Measurements from ENCODE around the gene SYCE3.

The SYCE3 gene

DNA sequence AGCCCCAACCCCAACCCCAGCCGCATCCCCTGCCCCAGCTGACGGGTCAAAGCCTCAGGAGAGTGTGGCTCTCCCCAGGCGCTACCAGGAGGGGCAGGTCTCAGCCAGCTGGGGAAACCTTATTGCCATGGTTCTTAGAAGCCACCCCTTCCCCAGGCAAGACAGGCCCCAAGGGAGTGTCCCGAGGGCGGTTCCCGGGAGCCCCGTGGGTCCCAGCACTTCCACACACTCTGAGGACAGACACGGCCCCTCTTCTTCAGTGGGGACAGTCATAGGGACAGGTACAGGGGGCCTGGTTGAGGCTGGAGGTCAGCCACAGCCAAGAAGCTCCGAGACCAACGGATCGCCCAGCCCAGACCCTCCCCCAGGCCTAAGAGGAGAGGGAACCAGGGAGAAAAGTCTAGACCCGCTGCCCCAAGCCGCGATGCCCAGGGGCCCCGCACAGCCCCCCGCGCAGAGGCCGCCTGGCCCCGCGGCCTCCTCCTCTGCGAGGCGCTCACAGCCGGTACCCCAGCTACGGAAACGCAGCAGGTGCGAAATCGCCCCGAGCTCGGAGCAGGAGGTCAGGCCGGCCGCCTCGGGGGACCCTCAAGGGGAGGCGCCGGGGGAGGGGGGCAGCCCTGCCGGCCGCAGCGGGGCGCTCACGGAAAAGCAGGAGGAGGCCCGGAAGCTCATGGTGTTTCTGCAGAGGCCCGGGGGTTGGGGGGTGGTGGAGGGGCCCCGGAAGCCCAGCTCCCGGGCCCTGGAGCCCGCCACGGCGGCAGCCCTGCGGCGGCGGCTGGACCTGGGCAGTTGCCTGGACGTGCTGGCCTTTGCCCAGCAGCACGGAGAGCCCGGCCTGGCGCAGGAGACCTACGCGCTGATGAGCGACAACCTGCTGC, 14.4 kb downstream of the SYCE3 start:
- no peaks in the 10 kb centered on the region for H3K9me2 ChIP-seq (replicated peaks; ENCODE audit: insufficient read depth, low read length)
- DNase-seq: no peak
- H3K4me3 ChIP-seq (ENCODE audit: low read length): no peak overlapping the region
- no peak for TF ChIP-seq EZH2phosphoT487 (IDR thresholded peaks at IDR 0.05; ENCODE audit: low read length)
- H4K20me1 ChIP-seq (ENCODE audit: insufficient read depth, low read length): no peaks in the 10 kb centered on the region
- H3K27ac ChIP-seq (ENCODE audit: low read length): no peak overlapping the region
- no peak overlapping the region for H3K9ac ChIP-seq (ENCODE audit: low read length)
- no peaks in the 10 kb centered on the region for H3K79me2 ChIP-seq (ENCODE audit: low read length)
- H3K9me3 ChIP-seq (replicated peaks; ENCODE audit: insufficient read depth, low read length): no peaks in the 10 kb centered on the region
- peaks cover 7% of the 10 kb centered on the region; the same call in 1 of the 2 replicates for H3F3A ChIP-seq (ENCODE audit: insufficient read depth, low read length)
- 0 out of 2 replicates have a peak, but pooled peaks cover 4% of the 10 kb centered on the region for H3K4me1 ChIP-seq (ENCODE audit: low read length)
- H2AFZ ChIP-seq (ENCODE audit: low read length): peak overlapping the region; percentile 27; the same call in 1 of the 2 replicates
- no peaks in the 10 kb centered on the region for H3K36me3 ChIP-seq (replicated peaks; ENCODE audit: insufficient read depth, low read length)
- peak overlapping the region; percentile 34; the same call in 1 of the 2 replicates for H3K4me2 ChIP-seq (ENCODE audit: low read depth, low read length)
- peaks cover 25% of the 10 kb centered on the region for H3K27me3 ChIP-seq (replicated peaks; ENCODE audit: insufficient read depth, low read length)

DNA sequence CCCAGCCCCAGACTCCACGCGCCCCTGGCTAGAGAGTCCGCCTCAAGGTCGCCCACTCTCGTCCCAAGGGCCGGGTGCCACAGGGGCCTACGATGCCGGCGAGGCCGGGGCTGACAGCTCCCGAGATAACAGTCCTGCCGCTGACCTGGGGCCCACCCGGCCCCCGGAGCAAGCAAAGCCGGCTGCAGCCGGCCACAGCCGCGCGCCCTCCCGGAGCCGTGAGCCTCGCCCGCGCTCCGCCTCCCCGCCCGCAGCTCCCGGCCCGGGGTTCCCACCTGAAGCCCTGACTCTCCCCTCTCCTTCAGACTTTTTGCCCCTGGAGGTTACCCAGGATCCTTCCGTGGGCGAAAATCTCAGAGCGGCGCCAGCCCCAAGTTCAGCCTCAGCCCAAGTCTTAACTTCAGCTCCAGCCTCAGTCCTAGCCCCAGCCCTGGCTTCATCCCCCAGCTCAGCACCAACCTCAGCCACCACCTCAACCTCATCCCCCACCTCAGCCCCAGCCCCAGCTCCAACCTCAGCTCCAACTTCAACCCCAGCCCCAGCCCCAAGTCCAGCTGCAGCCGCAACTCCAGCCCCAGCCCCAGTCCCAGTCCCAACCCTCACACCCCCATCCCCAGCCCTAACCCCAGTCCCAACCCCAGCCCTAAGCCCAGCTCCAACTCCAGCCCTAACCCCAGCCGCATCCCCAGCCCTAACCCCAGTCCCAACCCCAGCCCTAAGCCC, 15.3 kb downstream of the SYCE3 start:
- H3K4me1 ChIP-seq (ENCODE audit: low read length): 0 out of 2 replicates have a peak, but pooled peaks cover 4% of the 10 kb centered on the region
- H3K4me2 ChIP-seq (ENCODE audit: low read depth, low read length): no peak overlapping the region
- no peak for TF ChIP-seq EZH2 (optimal IDR thresholded peaks at IDR 0.05; ENCODE audit: low read depth, low read length)
- TF ChIP-seq, protein P1, sequence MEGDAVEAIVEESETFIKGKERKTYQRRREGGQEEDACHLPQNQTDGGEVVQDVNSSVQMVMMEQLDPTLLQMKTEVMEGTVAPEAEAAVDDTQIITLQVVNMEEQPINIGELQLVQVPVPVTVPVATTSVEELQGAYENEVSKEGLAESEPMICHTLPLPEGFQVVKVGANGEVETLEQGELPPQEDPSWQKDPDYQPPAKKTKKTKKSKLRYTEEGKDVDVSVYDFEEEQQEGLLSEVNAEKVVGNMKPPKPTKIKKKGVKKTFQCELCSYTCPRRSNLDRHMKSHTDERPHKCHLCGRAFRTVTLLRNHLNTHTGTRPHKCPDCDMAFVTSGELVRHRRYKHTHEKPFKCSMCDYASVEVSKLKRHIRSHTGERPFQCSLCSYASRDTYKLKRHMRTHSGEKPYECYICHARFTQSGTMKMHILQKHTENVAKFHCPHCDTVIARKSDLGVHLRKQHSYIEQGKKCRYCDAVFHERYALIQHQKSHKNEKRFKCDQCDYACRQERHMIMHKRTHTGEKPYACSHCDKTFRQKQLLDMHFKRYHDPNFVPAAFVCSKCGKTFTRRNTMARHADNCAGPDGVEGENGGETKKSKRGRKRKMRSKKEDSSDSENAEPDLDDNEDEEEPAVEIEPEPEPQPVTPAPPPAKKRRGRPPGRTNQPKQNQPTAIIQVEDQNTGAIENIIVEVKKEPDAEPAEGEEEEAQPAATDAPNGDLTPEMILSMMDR (IDR thresholded peaks at IDR 0.05; ENCODE audit: low read length): no peak
- TF ChIP-seq EZH2phosphoT487 (IDR thresholded peaks at IDR 0.05; ENCODE audit: low read length): no peak
- no peak overlapping the region for H3K27ac ChIP-seq (ENCODE audit: low read length)
- no peak overlapping the region for H3K9ac ChIP-seq (ENCODE audit: low read length)
- H3F3A ChIP-seq (ENCODE audit: insufficient read depth, low read length): peaks cover 10% of the 10 kb centered on the region; the same call in 1 of the 2 replicates
- H3K27me3 ChIP-seq (replicated peaks; ENCODE audit: insufficient read depth, low read length): peaks cover 25% of the 10 kb centered on the region
- DNase-seq: no peak
- no peak overlapping the region for H2AFZ ChIP-seq (ENCODE audit: low read length)
- no peaks in the 10 kb centered on the region for H4K20me1 ChIP-seq (ENCODE audit: insufficient read depth, low read length)
- H3K79me2 ChIP-seq (ENCODE audit: low read length): no peaks in the 10 kb centered on the region
- H3K4me3 ChIP-seq (ENCODE audit: low read length): no peak overlapping the region
- H3K9me3 ChIP-seq (replicated peaks; ENCODE audit: insufficient read depth, low read length): no peaks in the 10 kb centered on the region
- H3K9me2 ChIP-seq (replicated peaks; ENCODE audit: insufficient read depth, low read length): no peaks in the 10 kb centered on the region
- H3K36me3 ChIP-seq (replicated peaks; ENCODE audit: insufficient read depth, low read length): no peaks in the 10 kb centered on the region

DNA sequence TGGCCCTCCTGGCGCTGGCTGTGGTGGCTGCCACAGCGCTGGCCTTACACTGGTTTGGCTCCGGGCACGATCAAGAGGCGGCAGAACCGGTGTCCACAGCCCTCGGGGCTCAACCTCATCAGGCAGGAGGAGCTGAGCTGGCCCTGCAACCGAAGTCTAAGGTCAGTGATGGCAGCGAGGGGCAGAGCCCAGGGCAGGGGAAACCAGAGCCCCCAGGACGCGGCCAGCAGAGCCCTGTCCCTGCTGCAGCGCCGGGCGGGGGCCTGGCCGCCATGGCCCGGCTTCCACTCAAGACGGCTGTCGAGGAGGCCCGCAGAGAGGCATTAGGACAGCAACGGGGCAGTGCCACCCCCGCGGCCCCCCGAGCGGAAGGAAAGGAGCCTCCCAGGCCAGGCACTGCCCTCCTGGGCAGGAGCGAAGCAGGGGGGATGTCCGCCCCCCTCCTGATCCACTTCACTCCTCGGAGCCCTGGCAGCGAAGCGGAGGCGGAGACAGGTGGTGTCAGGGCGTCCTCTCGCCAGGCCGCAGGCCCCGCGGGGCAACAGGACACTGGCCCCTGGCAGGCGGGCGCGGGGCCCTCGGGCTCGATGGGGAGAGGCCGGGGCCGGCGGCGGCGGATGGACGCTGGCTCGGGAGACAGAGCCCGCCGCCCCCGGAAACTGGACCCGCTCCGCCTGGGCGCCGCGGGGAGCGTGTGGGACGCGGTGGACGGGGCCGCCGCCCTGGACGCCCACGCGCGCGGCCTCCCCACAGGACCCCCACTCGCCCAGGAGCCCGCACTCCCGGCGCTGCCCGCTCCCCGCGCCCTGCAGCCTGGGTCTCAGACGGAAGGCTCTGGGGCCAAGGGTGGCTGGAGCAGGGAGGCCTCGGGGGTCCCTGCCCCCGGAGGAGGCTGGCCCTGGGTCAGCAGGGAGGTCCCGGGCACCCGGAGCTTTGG, 16.1 kb downstream of the SYCE3 start:
- TF ChIP-seq EZH2phosphoT487 (IDR thresholded peaks at IDR 0.05; ENCODE audit: low read length) (no peak), EZH2 (optimal IDR thresholded peaks at IDR 0.05; ENCODE audit: low read depth, low read length) (no peak)
- TF ChIP-seq, protein P1 (IDR thresholded peaks at IDR 0.05; ENCODE audit: low read length): no peak
- Histone ChIP-seq H2AFZ (ENCODE audit: low read length) (no peak overlapping the region), H3K4me2 (ENCODE audit: low read depth, low read length) (no peak overlapping the region), H3F3A (ENCODE audit: insufficient read depth, low read length) (peaks cover 12% of the 10 kb centered on the region; the same call in 1 of the 2 replicates), H3K27me3 (replicated peaks; ENCODE audit: insufficient read depth, low read length) (peaks cover 25% of the 10 kb centered on the region), H3K9ac (ENCODE audit: low read length) (no peak overlapping the region), H3K9me3 (replicated peaks; ENCODE audit: insufficient read depth, low read length) (no peaks in the 10 kb centered on the region), H3K4me3 (ENCODE audit: low read length) (no peak overlapping the region), H4K20me1 (ENCODE audit: insufficient read depth, low read length) (no peaks in the 10 kb centered on the region), H3K9me2 (replicated peaks; ENCODE audit: insufficient read depth, low read length) (no peaks in the 10 kb centered on the region), H3K27ac (ENCODE audit: low read length) (no peak overlapping the region), H3K4me1 (ENCODE audit: low read length) (peaks cover 6% of the 10 kb centered on the region; the same call in 1 of the 2 replicates), H3K36me3 (replicated peaks; ENCODE audit: insufficient read depth, low read length) (no peaks in the 10 kb centered on the region), H3K79me2 (ENCODE audit: low read length) (no peaks in the 10 kb centered on the region)
- DNase-seq: no peak

Data from MM.1S (cell line).